Suppressor macrophage treated with lipopolysaccharide for 1 hour (primary cell): Measurements from ENCODE around the gene KCNIP4.
"Not testable (repeated sequence)": the region's sequence is repeated elsewhere in the genome, so short reads cannot be mapped to it uniquely, and the experiment has no call there.

ENCODE experiments used
- DNase-seq, 3 donors: peaks; one replicate each; pipeline ENCODE4 v3.0.0-alpha.2; 2020 to 2022

The KCNIP4 gene

DNA sequence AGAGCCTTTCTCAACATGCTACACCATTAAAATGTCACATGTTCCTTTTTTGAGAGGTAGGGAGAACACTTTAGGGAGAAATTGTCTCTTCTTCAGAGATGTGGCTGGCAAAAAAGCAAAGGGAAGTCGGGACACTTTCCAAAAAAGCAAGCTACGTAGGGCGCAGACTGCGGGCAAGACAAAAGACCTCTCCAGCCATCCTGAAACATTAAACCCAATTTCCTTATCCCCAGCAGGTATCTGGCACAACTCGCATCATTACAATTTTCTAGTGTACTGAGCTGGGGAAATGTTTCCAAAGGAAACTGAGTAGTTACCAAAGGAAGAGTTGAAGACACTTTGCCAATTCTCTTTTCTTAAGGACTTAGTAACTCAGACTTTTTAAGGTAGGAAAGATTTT is 1132.3 kb downstream of the KCNIP4 start:
- no peak for DNase-seq

DNA sequence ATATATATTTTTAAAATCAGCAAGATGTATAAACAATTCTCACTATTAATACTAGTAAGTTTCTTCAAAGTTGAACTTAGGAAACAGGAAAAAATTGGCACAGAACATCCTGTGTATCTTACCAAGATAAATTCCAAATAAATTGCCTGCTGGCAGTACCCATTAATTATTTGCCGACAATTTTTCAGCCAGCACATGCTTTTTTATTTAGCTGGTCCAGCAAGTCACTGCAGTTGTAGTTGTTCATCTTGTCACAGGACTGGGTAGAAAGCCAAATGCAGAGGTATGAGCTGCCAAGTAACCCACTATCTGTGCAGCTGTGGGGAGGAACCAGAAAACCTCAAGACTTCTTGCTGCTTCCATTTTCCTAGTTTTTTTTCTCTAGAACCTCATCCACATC is 1134.9 kb downstream of the KCNIP4 start:
- DNase-seq, result no peak

DNA sequence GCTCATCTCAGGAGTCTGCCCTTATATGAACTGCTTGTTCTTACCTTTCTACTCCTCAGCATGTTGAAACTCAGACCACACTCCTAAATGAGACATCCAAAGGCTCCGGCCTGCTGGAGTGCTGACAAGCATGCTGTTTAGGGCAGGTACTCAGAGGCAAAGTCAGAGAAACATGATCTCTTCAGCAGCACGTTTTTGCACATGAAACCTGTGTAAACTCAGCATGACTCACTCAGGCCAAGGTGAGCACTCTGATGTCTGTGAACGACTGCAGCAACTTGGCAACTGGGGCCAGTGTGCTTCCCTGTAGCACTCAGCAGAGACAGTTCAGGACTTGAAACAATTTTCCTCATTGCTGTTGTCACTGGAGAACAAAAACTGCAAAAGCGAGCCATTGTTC is 1138.8 kb downstream of the KCNIP4 start:
- no peak for DNase-seq

DNA sequence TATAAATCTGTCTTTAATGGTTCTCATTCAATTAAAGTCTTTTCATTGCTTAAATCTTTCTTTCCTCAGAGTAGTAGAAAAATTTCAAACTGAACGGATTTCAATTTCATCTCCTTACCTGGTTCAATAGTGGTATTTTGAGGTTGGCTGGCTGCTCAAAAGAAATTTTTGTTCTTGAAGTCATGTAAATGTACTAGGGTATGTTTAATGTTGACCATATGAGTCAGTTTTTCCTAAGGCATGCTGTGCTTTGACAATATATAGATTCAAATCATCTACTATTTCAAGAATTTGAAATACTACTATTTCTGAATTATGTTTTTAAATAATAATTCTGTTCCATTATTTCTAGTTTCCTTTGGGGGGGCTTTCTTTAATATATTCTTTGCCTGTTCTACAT is 1142.9 kb downstream of the KCNIP4 start:
- DNase-seq, result no peak

DNA sequence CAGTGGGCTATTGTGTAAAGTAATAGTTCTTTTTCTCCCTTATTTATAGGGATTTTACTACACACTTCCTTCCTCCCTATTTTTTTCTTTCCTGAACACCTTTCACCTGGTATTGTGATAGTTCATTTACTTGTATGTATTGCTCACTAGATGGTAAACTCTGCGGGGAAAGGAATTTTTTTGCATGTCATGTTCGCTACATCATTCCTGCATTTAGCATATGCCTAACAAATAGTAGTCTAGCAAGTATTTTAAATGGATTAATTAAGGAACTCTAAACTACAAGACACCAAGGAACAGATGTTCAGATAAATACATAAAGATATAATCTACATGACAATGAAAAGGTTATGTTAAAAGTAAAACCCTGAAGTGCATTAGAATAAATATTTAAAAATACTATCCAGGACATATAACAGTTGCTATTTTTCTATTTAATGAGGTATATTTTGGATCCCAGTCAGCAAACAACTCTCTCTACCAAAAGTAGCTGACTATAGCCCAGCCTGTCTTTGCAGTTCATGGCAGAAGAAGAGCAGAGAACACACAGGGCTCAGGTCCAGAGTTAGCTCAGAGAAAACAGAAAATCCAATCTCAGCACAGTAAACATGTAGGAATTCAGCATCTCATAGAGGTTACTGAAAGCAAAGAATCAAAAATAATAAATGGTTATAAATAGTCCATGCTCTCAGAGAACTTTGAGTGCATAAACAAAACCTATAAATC is 1160.5 kb downstream of the KCNIP4 start:
- no peak for DNase-seq

DNA sequence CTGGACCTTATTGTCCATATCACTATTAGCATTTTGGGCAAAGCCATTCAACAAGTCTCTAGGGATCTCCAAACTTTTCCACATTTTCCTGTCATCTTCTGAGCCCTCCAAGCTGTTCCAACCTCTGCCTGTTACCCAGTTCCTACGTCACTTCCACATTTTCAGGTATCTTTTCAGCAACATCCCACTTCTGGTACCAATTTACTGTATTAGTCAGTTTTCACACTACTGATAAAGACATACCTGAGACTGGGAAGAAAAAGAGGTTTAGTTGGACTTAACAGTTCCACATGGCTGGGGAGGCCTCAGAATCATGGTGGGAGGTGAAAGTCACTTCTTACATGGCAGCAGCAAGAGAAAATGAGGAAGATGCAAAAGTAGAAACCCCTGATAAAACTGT is 1165.4 kb downstream of the KCNIP4 start:
- DNase-seq, result not testable (repeated sequence)

DNA sequence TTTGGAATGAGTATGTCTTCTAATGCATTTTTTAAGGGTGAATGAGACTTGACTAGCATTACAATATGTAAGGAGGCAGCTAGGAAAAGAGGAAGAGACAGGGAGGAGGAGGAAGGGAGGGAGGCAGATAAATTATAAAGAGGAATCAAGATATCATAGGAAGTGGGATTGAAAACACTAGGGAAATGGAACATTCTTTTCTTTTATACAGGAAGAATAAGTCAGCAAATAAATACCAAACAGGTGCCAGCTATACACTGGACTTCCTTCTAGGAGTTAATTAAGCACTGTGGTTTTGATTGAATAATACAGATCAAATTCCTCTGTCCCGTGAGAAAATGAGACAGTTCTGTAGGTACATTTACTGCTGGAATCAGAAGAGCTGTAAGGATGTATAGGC is 1169.7 kb downstream of the KCNIP4 start:
- DNase-seq, result no peak

DNA sequence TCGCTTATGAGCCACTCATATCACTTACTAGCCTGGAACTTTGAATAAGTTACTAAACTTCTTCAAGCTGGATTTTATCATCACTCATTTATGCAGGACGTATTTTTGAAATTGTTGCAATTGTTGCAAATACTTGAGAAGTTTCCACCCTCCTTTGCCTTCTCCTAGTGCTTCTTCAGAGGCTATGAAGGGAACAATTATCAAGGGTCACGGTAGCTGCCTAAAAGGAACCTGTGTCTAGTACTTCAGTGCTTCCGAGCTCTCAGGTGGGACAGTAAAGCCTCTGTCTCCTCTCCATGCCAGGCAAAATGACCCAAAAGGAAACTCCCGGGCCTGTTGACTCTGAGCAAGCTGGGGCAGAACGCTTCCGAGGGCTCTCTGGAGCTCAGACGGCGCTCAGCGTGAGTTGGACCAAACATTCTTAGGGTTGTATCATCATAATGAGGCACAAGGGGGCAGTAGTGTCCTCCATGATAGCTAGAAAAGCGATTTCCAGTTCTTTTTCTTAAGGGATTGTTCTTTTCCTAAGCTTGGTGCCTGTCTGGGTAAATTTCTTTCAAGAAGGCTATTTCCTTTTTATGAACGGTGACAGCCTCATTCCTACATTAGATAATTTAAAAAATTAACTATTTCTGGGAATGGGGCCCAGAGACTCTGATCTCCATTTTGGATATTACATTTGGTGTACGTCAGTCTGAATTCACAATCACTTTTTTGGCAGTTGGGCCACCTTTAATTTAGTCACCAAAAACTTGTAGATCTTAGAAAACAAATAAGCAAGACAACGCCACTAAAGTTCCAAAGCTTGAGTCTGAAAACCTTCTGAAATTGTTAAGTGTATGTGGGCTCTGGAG is 1175.2 kb downstream of the KCNIP4 start:
- peak; percentile 39 to 48 (median 42) for DNase-seq

DNA sequence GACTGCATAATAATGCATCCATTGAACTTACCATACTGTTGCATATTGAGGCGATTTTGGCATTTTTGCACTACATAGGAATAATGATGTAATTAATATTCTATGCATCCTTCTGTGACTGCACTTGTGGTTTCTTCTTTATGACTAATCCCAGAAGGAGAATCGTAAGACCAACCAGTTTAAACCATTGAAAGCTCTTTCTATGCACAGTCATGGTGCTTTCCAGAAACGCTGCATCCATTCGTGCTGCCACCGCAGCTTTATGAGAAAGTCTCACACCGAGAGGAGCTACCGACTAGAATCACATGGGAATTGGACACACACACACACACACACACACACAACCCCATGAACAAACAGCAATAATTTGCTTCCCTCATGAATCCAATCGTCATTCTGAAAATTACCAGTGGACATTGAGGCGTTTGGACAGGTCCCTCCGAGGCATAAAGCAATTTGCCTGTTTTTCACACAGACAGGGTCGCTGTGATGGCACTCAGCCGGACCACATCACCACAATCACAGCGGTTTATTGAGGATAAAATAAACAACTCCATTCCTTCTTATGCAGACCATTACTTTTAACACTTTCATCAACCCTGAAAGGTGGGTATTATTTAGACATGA is 1184.1 kb downstream of the KCNIP4 start:
- no peak for DNase-seq

DNA sequence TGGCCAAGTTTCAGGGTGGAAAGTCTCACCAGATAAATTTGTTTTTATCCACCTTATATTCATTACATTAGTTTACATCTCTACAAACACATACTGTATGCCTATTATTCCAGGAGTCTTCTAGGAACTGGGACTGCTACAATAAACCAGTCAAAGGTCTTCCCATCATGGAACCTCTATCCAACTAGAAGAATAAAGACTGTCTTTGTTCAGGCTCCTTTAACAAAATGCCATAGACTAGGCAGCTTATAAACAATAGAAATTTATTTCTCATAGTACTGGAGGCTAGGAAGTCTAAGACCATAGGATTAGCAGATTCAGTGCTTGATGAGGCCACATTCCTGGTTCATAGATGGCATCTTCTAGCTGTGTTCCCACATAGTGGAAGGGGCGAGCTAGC is 1186.7 kb downstream of the KCNIP4 start:
- no peak for DNase-seq

DNA sequence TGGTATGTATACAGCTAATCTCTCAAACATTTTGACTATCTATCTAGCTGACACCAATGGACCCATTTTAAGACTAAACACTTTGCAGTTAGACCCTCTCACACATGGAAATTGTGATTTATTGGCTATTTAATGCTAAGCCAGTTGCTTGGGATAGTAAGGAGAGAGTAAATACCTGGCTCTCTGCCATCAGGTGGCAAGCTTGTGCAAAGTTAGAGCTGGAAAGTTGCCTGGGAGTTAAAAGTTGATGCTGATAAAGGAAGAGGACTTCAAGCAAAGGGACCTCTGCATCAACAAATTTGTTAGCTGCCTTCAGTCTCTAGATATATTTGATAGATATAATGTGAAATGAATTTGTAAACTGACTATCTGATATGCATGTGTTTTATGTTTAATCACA is 1187.2 kb downstream of the KCNIP4 start:
- DNase-seq, result no peak

DNA sequence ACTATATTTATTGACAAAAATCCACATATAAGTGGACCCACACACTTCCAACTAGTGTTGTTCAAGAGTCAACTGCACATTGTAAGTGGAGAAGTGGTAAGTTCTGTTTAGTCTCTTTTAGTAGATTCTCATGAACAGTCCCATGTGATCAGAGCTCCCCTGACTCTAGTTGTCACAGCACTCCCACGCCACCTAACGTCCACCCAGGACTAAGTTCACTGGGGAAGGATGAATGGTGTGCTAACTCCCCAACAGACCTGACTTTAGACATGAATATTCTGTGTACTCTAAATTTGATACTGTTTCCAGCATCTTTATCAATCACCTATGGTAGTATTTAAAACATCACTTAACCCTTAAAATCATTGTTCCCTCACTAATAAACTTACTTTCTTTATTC is 1188.5 kb downstream of the KCNIP4 start:
- DNase-seq, result no peak

DNA sequence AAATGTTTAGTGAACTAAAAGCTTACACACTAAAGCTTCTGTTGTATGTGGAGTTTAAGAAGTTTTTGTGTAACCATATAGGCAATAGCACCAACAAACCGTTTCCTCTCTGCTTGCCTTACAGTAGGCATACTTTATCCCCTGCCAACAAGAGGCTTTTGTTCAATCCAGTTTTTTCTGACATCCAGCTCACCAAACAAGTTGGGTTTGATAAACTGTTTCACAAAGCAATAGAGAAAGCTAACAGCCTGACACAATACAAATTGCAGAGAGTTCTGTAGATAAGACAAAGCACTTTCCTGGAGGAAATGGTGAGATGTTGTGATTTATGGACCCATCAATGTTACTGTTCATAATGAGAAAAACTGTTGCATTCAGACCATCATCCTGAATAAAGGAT is 1194.5 kb downstream of the KCNIP4 start:
- no peak for DNase-seq

DNA sequence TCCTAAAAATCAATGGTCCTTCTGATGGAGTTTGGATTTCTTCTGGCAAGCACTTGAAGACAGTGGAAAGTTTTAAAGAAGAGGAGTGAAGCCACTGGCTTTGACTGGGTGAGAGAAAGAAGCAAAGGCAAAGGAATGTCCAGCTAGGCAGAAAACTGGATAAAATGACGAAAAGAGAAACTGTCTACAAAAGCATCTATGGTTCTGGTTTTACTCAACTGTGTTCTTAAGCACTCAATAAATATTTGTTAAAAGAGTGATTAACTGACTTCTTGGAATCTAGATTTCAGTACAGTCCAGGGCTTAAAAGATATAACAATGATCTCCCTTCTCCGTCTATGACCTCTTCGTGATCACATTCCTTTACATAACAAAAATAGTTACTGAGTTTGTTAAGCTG is 1195.9 kb downstream of the KCNIP4 start:
- DNase-seq, result no peak

DNA sequence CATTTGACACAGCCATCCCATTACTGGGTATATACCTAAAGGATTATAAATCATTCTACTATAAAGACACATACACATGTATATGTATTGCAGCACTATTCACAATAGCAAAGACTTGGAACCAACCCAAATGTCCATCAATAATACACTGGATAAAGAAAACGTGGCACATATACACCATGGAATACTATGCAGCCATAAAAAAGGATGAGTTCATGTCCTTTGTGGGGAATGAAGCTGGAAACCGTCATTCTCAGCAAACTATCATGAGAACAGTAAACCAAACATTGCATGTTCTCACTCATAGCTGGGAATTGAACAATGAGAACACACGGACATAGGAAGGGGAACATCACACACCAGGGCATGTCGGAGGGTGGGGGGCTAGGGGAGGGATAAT is 1202.6 kb downstream of the KCNIP4 start:
- not testable (repeated sequence) for DNase-seq

DNA sequence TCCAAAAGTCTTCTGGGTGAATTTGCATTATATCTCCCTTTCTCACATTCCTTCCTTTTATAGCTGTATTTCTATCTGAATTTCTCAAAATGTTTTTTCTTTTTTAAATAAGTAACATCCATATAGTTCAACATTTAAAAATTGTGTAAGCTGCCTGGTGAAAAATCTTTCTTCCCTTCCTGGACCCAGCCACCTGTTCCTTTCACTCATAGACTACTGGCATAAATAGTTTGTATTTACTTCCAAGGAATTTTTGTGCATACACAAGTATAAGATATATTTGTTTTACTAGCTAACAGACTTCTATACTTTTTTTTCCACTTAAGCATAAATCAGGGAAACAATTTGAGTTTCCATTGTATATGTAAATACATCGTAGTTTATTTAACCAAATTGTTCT is 1212.6 kb downstream of the KCNIP4 start:
- no peak for DNase-seq

DNA sequence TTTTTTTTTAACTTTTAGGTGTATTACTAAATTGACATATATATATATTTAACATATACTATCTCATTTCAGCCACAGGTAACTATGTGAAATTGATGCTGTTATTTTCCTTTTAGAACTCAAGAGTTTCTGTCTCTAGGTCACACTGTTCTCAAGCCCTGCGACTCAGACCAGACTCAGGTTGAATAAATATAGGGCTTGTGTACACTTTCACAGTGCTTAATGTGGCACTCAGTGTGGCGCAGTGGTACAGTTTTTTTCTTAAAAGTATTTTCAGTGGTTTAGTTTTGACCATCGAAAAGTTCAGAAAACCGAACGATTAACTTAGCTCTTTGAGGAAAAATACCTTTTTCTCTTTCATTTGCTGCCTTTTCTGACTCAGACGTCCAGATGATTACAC is 1223.7 kb downstream of the KCNIP4 start:
- no peak for DNase-seq

DNA sequence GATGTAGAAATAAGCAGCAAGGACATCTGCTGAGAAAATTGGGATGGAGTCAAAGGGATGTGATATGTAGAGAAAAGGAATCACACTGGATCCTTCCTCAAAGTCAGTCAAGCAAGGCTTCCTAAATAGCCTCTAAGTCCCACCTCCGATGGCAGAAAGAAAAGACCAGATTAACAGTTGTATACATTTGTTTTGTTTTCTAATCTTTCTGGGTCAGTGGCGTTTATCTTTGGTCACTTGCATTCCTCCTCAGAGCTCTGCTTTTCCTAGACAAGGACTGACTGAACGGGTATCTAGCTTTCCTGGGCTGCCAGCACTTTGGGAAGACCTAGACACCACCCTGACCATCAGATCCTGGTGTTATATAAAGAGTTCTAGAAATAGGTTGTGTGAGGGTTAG is 1225.1 kb downstream of the KCNIP4 start:
- no peak for DNase-seq

DNA sequence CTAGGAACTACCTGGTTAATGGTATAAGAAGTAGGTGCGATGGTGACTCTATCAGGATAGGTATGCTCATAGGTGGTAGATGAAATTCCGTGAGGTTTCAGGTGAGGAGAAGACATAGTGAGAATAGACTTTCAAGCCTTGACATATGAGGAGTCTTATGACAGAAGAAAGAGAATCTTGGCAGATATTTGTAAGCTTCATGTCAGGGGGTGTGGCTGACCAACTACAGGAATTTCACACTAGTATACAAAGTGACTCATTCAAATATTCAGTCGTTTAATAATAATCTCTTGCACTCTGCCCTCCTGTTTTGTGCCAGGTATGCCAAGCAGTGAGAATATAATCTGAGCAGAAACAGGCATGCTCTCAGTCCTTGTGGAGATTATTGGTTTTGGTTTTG is 1225.6 kb downstream of the KCNIP4 start:
- DNase-seq, result no peak

DNA sequence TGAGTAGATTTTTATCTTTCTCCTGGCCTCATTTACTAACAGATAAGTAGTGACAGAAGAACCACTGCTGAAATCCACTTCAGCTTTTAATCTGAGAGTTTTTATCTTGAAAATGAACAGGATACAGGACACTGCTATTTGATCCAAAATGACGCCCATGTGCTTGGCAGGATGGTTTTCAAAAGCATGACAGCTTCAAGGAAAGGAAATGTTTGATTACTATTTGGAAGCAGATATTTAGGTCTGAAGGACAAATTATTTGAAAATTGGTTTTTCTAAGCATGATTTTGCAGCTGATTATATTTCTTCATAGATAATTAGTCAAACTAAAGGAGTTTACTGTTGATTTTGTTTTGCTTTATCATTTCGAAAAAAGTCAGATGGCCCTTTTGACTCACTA is 1237.2 kb downstream of the KCNIP4 start:
- DNase-seq, result no peak

DNA sequence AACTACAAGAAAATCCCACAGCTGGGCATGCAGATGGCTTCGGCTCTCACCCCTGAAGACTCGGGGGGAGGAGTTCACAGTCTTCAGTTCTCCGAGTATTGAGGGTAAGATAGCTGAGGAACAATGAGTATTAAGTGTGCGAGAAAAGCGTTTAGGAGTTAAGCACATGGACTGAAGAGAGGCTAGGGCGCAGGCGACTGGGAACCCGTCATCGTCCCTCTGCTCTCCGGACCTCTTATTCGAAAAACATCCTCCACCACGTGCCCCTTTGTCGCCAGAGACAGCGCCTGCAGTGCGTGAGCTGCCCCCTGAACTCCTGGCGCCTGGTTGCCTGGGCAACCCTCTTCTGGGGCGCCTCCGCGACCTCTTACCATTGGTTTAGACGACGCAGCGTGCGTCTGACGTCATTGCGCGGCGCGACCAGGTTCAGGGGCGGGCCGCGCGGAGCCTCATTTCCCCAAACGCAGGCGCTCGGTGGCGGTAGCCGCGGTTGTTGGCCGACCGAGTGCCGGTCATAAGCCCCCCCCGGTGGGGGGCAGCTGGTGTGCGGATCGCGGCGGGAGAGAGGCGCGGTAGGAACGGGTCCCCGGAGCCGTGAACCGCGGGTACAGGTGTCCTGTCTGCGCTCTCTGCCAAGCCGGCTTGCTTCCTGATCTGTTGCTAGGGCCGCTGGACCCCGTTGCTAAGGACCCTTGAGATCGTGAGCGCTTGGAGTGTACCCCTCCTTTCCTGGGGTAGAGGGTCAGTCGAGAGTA is 1248.4 kb downstream of the KCNIP4 start, which contains the start of gene PACRGL:
Gene PACRGL, plus strand, starts transcription at position 452 of the 755 bp plus-strand sequence. CDS start 4,024 bp downstream, outside the sequence.
- peak; percentile 96 to 97 (median 96) for DNase-seq

DNA sequence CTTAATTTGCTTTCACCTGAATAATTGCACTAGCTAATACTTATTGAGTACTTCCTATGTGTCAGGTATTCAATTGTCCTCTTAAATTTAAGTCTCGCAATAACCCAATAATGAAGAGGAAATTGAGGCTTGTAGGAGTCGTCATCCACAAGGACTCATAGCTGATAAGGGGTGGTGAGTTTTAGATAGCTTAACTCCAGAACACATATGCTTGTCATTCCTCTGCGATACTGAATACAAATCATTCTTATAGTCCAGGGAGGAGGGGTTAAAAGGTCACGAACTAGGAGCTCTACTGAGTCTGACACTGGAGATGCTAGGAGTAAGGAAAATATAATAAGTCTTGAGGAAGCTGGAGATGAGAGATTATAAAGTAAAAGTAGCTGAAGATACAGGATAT is 1249.8 kb downstream of the KCNIP4 start:
- no peak for DNase-seq

DNA sequence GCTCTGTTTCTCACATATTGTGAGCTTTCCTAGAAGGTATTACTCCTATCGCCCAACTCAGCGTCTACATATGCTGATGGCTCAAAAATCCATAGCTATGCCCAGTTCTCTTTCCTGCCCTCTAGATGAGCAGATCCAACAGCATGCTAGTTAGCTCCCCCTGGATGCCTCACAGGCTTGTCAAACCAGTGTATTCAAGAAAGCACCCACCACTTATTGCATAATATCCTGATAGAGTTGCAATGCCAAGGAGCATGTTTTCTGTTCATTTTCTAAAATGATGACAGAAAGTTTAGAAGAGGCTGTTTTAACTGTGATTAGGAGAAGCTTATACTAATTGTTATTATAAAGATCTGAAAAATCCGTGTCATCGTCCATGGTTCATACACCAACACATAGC is 1250.2 kb downstream of the KCNIP4 start:
- peak; percentile 13 to 46 (median 46) for DNase-seq
